Karpas-422 (cell line): Measurements from ENCODE around the gene SIPA1L3. TPM values are rescaled to one million over a fixed set of nuclear protein-coding genes. Genes with fewer than 3 reads are reported as not detected.
A peak's percentile ranks its signal among the peaks of the same experiment; 100 is the strongest.

Experiments used
- DNase-seq: peaks from one replicate; pipeline ENCODE4 v3.0.0-alpha.2; 2015
- H2AFZ ChIP-seq: fragments of 200-600 bp; sonication (generic); 2 replicates; pipeline ENCODE4 v1.6.1; 2014; ENCODE audit warnings: antibody characterized with exemption, low read length, mixed read lengths
- H3K27ac ChIP-seq: fragments of 200-600 bp; sonication (generic); 2 replicates; pipeline ENCODE4 v1.5.1; 2014; ENCODE audit warnings: mild to moderate bottlenecking, low read length, moderate library complexity
- H3K27me3 ChIP-seq: fragments of 200-600 bp; sonication (generic); 2 replicates; pipeline ENCODE4 v1.6.1; 2014; ENCODE audit warnings: low read length, mixed read lengths
- H3K36me3 ChIP-seq: fragments of 200-600 bp; sonication (generic); 2 replicates; pipeline ENCODE4 v1.6.1; 2014; ENCODE audit warnings: low read length, mixed read lengths; ENCODE audit not compliant: insufficient read depth
- H3K4me1 ChIP-seq: fragments of 200-600 bp; sonication (generic); 2 replicates; pipeline ENCODE4 v1.6.1; 2014; ENCODE audit warnings: mild to moderate bottlenecking, low read length, mixed read lengths
- H3K4me2 ChIP-seq: fragments of 200-600 bp; sonication (generic); 2 replicates; pipeline ENCODE4 v1.6.1; 2014; ENCODE audit warnings: low read length, low read depth, mild to moderate bottlenecking; ENCODE audit not compliant: poor library complexity, severe bottlenecking
- H3K4me3 ChIP-seq: fragments of 200-600 bp; sonication (generic); 2 replicates; pipeline ENCODE4 v1.5.1; 2014; ENCODE audit warnings: mild to moderate bottlenecking, antibody characterized with exemption, low read length, mixed read lengths
- H3K79me2 ChIP-seq: fragments of 200-600 bp; sonication (generic); 2 replicates; pipeline ENCODE4 v1.6.1; 2014; ENCODE audit warnings: mild to moderate bottlenecking, low read length, mixed read lengths
- H3K9ac ChIP-seq: fragments of 200-600 bp; sonication (generic); 2 replicates; pipeline ENCODE4 v1.6.0; 2014; ENCODE audit warnings: low read length
- H3K9me2 ChIP-seq: fragments of 200-600 bp; sonication (generic), shearing (Covaris generic); replicated peaks from 2 replicates; pipeline ENCODE4 v1.6.0; 2014; ENCODE audit warnings: mild to moderate bottlenecking, low read length, moderate library complexity; ENCODE audit not compliant: insufficient read depth
- H3K9me3 ChIP-seq: fragments of 300-700, 200-600 bp; sonication (generic); 2 replicates; pipeline ENCODE4 v1.6.1; 2014; ENCODE audit warnings: low read length, mixed read lengths
- H4K20me1 ChIP-seq: fragments of 200-600 bp; sonication (generic); 2 replicates; pipeline ENCODE4 v1.6.1; 2014; ENCODE audit warnings: mild to moderate bottlenecking, antibody characterized with exemption, low read length, low read depth; ENCODE audit not compliant: insufficient read depth
- total RNA-seq: library from RNA; depleted of rRNA; stranded (reverse); fragments of >200 nt; shearing (Covaris generic); gene quantifications from 2 replicates; pipeline ENCODE4 v1.2.3, GENCODE V29; 2014; ENCODE audit warnings: low replicate concordance

SIPA1L3 gene
- total RNA-seq, 1 experiment from 2014 or later: 88.1 TPM

DNA sequence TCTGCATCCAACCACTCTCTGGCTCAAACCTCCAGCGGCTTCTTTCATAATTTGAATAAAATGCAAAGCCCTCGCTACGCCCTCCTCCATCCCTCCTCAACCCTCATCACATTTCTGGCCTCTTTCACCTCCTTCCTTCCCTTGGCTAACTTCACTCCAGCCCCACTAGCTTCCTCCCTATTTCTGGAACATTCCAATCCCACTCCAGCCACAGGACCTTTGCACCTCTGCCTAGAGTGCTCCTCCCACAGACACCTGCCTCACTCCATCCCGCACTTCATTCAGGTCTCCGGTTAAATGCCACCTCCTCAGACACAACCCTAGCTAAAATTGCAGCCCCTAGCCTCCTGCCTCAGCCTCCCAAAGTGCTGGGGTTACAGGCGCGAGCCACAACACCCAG is 324.9 kb downstream of the SIPA1L3 start:
- no peak overlapping the region for H3K27ac ChIP-seq
- H3K9ac ChIP-seq: no peak overlapping the region
- H3K27me3 ChIP-seq: no peaks in the 10 kb centered on the region
- no peak for DNase-seq
- no peaks in the 10 kb centered on the region for H3K79me2 ChIP-seq
- no peaks in the 10 kb centered on the region for H4K20me1 ChIP-seq
- H3K4me1 ChIP-seq: peaks cover 15% of the 10 kb centered on the region
- H2AFZ ChIP-seq: no peak overlapping the region
- no peak overlapping the region for H3K4me2 ChIP-seq
- H3K36me3 ChIP-seq: no peaks in the 10 kb centered on the region
- H3K4me3 ChIP-seq: no peak overlapping the region
- no peaks in the 10 kb centered on the region for H3K9me2 ChIP-seq
- no peaks in the 10 kb centered on the region for H3K9me3 ChIP-seq

DNA sequence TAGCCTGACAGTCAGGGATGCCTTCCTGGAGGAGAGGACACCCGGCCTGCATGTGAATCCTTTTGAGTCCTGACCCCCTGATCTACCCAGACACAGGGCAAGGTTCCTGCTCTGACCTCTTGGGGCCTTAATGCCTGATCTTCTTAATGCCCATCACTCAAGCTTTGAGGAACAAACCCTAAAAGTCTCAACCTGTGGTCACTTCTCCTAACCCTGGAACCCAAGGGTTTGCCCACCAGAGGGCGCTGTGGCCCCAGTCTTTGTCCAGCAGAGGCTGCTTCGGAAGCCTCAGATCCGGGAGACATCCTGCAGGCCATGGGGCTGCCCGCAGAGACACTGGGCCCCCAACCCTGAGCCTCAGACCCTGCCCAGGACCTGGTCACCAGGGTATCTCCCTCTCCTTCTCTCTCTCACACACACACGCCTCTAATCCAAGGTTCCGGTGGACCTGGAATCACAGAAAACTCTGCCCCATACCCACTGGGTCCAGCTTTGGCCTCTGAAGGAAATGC is 326.8 kb downstream of the SIPA1L3 start:
- peak; percentile 93 for DNase-seq
- H3K9me2 ChIP-seq: no peaks in the 10 kb centered on the region
- H3K36me3 ChIP-seq: no peaks in the 10 kb centered on the region
- no peak overlapping the region for H3K4me2 ChIP-seq
- H3K9ac ChIP-seq: no peak overlapping the region
- no peaks in the 10 kb centered on the region for H3K79me2 ChIP-seq
- no peaks in the 10 kb centered on the region for H3K9me3 ChIP-seq
- H4K20me1 ChIP-seq: no peaks in the 10 kb centered on the region
- H3K4me1 ChIP-seq: peaks cover 9% of the 10 kb centered on the region
- no peak overlapping the region for H3K4me3 ChIP-seq
- H3K27me3 ChIP-seq: no peaks in the 10 kb centered on the region
- H3K27ac ChIP-seq: no peak overlapping the region
- H2AFZ ChIP-seq: no peak overlapping the region

DNA sequence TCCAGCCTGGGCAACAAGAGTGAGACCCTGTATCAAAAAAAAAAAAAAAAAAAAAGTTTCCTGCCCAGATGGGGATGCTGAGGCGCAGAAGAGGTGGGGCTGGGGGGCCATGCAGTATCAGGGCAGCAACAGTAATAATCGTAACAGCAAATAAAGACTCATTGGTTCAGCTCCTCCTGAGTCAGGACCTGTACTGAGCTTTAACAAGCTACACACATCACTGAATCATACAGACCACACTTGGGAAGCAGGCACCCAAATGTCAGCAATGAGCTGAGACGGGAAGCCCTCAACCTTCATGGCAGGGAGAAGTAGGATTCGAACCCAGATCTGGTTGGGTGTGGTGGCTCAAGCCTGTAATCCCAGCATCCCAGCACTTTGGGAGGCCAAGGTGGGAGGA is 327.6 kb downstream of the SIPA1L3 start:
- no peak overlapping the region for H3K9ac ChIP-seq
- H3K9me3 ChIP-seq: no peaks in the 10 kb centered on the region
- H3K4me1 ChIP-seq: peaks cover 4% of the 10 kb centered on the region
- no peak overlapping the region for H3K27ac ChIP-seq
- no peaks in the 10 kb centered on the region for H4K20me1 ChIP-seq
- H2AFZ ChIP-seq: no peak overlapping the region
- H3K36me3 ChIP-seq: no peaks in the 10 kb centered on the region
- DNase-seq: no peak
- H3K79me2 ChIP-seq: no peaks in the 10 kb centered on the region
- no peaks in the 10 kb centered on the region for H3K9me2 ChIP-seq
- H3K27me3 ChIP-seq: no peaks in the 10 kb centered on the region
- no peak overlapping the region for H3K4me3 ChIP-seq
- H3K4me2 ChIP-seq: no peak overlapping the region

DNA sequence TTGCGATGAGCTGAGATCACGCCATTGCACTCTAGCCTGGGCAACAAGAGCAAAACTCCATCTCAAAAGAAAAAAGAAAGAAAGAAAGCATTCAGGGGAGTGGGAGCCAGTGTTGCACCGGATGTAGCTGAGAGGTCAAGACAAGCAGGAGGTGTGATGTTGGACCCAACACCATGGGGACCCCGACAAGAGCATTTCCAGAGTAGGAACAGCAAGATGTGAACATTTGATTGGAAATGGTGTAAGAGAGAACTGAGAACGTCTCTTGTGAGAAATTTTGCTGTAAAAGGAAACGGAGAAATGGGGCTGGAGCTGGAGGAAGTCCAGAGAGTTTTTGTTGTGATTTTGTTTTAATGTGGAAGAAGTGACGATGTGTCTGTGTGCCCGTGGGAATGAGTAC is 332.8 kb downstream of the SIPA1L3 start:
- H3K9me3 ChIP-seq: no peaks in the 10 kb centered on the region
- H3K9ac ChIP-seq: no peak overlapping the region
- no peak overlapping the region for H3K4me3 ChIP-seq
- DNase-seq: no peak
- no peaks in the 10 kb centered on the region for H3K27me3 ChIP-seq
- H3K9me2 ChIP-seq: no peaks in the 10 kb centered on the region
- H3K79me2 ChIP-seq: no peaks in the 10 kb centered on the region
- no peak overlapping the region for H2AFZ ChIP-seq
- H3K4me2 ChIP-seq: no peak overlapping the region
- H3K27ac ChIP-seq: no peak overlapping the region
- no peaks in the 10 kb centered on the region for H4K20me1 ChIP-seq
- H3K4me1 ChIP-seq: peaks cover 2% of the 10 kb centered on the region
- no peaks in the 10 kb centered on the region for H3K36me3 ChIP-seq

DNA sequence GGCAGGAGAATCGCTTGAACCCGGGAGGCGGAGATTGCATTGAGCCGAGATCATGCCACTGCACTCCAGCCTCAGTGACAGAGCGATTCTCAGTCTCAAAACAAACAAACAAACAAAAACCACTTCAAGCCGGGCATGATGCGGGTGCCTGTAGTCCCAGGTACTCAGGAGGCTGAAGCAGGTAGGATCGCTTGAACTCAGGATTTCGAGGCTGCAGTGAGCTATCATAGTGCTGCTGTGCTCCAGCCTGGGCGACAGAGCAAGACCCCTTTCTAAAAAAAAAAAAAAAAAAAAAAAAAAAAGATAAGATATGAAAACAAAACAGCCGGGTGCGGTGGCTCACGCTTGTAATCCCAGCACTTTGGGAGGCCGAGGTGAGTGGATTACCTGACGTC is 336.3 kb downstream of the SIPA1L3 start:
- DNase-seq: no peak
- peaks cover 2% of the 10 kb centered on the region for H3K4me1 ChIP-seq

DNA sequence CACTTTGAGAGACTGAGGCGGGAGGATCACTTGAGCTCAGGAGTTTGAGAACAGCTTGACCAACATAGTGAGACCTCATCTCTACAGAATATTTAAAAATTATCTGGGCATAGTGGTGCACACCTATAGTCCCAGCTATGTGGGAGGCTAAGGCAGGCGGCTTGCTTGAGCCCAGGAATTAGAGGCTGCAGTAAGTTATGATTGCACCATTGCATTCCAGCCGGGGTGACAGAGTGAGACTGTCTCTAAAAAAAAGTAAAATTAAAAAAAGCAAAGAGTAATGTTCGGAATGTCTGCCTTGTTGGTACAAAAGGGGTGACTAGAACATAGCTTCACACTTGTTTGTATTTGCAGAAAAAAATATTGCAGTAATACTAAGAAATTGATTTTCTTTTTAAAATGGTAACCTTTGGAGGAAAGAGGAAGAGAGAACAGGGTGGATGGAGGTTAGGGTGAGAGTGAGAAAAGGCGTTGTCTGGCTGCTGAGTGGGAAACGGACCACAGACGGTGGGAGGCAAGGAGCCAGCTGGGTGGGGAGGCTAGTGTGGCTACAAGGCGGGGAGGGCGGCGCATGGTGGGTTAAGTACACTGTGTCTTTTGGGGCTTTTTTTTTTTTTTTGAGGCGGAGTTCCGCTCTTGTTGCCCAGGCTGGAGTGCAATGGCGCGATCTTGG is 339.0 kb downstream of the SIPA1L3 start:
- Histone ChIP-seq H3K4me3 (no peak overlapping the region), H2AFZ (no peak overlapping the region), H3K4me2 (no peak overlapping the region), H3K9me3 (no peaks in the 10 kb centered on the region), H3K4me1 (peaks cover 2% of the 10 kb centered on the region), H4K20me1 (no peaks in the 10 kb centered on the region), H3K27ac (no peak overlapping the region), H3K79me2 (no peaks in the 10 kb centered on the region), H3K9me2 (no peaks in the 10 kb centered on the region), H3K27me3 (no peaks in the 10 kb centered on the region), H3K36me3 (no peaks in the 10 kb centered on the region), H3K9ac (no peak overlapping the region)
- DNase-seq: no peak

More for the DNA sequence above, 336.3 kb downstream of the SIPA1L3 start:
- H3K36me3 ChIP-seq: no peaks in the 10 kb centered on the region
- no peaks in the 10 kb centered on the region for H4K20me1 ChIP-seq
- H3K9me2 ChIP-seq: no peaks in the 10 kb centered on the region
- no peaks in the 10 kb centered on the region for H3K27me3 ChIP-seq
- H2AFZ ChIP-seq: no peak overlapping the region
- H3K27ac ChIP-seq: no peak overlapping the region
- H3K9me3 ChIP-seq: no peaks in the 10 kb centered on the region
- peak overlapping the region; percentile 43; the same call in 1 of the 2 replicates for H3K4me3 ChIP-seq
- H3K9ac ChIP-seq: no peak overlapping the region
- H3K4me2 ChIP-seq: peak overlapping the region; percentile 65
- H3K79me2 ChIP-seq: no peaks in the 10 kb centered on the region

DNA sequence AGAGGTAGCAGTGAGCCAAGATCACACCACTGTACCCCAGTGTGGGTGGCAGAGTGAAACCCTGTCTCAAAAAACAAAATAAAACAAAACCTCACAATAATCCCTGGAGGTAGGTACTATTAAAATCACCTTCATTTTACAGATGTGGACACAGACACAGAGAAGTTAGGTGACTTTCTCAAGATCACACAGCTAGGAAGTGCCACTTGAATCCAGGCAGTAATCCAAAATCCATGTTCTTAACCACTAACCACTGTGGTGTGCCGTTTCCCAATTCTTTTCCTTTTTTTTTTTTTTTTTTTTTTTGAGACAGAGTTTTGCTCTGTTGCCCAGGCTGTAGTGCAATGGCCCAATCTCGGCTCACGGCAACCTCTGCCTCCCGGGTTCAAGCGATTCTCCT is 340.1 kb downstream of the SIPA1L3 start:
- Histone ChIP-seq H2AFZ (no peak overlapping the region), H3K4me3 (no peak overlapping the region), H3K4me1 (peaks cover 2% of the 10 kb centered on the region), H3K27me3 (no peaks in the 10 kb centered on the region), H3K4me2 (no peak overlapping the region), H3K36me3 (no peaks in the 10 kb centered on the region), H3K9me2 (no peaks in the 10 kb centered on the region), H4K20me1 (no peaks in the 10 kb centered on the region), H3K9ac (no peak overlapping the region), H3K79me2 (no peaks in the 10 kb centered on the region), H3K9me3 (no peaks in the 10 kb centered on the region), H3K27ac (no peak overlapping the region)
- no peak for DNase-seq

DNA sequence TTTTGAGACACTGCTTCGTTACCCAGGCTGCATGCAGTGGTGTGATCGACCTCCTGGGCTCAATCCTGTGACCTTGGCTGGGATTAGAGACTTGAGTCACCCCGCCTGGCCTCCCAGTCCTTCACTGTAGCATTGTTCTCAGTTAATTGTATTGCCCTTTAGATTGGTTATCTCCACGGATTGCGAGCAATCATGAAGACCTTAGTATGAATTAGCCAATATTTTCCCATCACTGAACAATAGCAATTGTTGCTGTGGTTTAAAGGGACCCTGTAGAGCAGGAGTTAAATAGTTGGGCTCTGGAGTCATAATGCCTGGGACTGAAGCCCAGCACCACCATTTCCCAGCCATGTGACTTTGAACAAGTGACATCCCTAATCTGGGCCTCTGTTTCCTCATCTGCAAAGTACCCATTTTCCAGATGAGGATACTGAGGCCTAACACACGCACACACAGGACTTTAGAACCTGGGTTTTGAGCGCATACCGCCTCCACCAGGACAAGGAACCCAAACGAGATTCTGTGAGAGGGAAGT is 340.8 kb downstream of the SIPA1L3 start:
- Histone ChIP-seq H3K9me2 (no peaks in the 10 kb centered on the region), H3K9ac (no peak overlapping the region), H3K79me2 (no peaks in the 10 kb centered on the region), H4K20me1 (no peaks in the 10 kb centered on the region), H3K4me1 (peaks cover 3% of the 10 kb centered on the region), H3K27ac (no peak overlapping the region), H3K9me3 (no peaks in the 10 kb centered on the region), H2AFZ (no peak overlapping the region), H3K4me2 (no peak overlapping the region), H3K36me3 (no peaks in the 10 kb centered on the region), H3K27me3 (no peaks in the 10 kb centered on the region), H3K4me3 (no peak overlapping the region)
- DNase-seq: no peak
